K562 (cell line): ENCODE results near the gene GPR21.

Experiments used
- ARHGAP35 ChIP-seq: fragments of 450-650 bp; IDR thresholded peaks from 2 replicates; pipeline ENCODE4 v1.6.1; 2018; ENCODE audit not compliant: partially characterized antibody
- ARID3A ChIP-seq: IDR thresholded peaks from 2 replicates; pipeline ENCODE4 v1.6.1; 2012; ENCODE audit warnings: low read depth, low read length, improper control_type of control experiment, borderline replicate concordance
- BDP1 ChIP-seq: IDR thresholded peaks from 3 replicates; pipeline ENCODE4 v1.6.1; 2011; ENCODE audit not compliant: insufficient read length, insufficient read depth
- CTCF ChIP-seq, 3 experiments: IDR thresholded peaks in 2 of 3; conservative IDR thresholded peaks in 1 of 3; 2 replicates each; pipeline ENCODE4 v1.5.1; 2011 to 2012; ENCODE audit warnings: low read length in 3 of 3, mild to moderate bottlenecking in 3 of 3, control low read depth in 2 of 3, improper control_type of control experiment in 1 of 3, inconsistent platforms in 1 of 3, low read depth in 1 of 3, mixed read lengths in 1 of 3, moderate library complexity in 1 of 3; ENCODE audit not compliant: insufficient read depth in 2 of 3
- ELF4 ChIP-seq: fragments of 450-650 bp; formaldehyde crosslinking; IDR thresholded peaks from 2 replicates; pipeline ENCODE4 v1.4.0; 2022; ENCODE audit warnings: missing genetic modification characterization
- ESRRA ChIP-seq: fragments of 450-650 bp; IDR thresholded peaks from 2 replicates; pipeline ENCODE4 v1.6.1; 2014; ENCODE audit warnings: low read depth, mild to moderate bottlenecking, moderate library complexity, borderline replicate concordance
- MAFK ChIP-seq: IDR thresholded peaks from 2 replicates; pipeline ENCODE4 v1.6.1; 2011; ENCODE audit warnings: low read length, improper control_type of control experiment
- MAZ ChIP-seq, 2 experiments: fragments of 450-650 bp in 1 of 2; sonication (generic) in 1 of 2; formaldehyde crosslinking; IDR thresholded peaks in 1 of 2; conservative IDR thresholded peaks in 1 of 2; 2 replicates each; pipeline versions ENCODE4 v1.4.0 to v1.5.0; 2020; ENCODE audit warnings: mild to moderate bottlenecking in 1 of 2, missing genetic modification reagents in 1 of 2
- PKNOX1 ChIP-seq: fragments of 450-650 bp; IDR thresholded peaks from 2 replicates; pipeline ENCODE4 v1.6.1; 2016
- POLR2AphosphoS5 ChIP-seq: IDR thresholded peaks from 2 replicates; pipeline ENCODE4 v1.6.1; 2011; ENCODE audit warnings: mild to moderate bottlenecking, low read depth, low read length, moderate library complexity; ENCODE audit not compliant: control insufficient read depth, insufficient read depth
- RAD51 ChIP-seq: fragments of 450-650 bp; IDR thresholded peaks from 2 replicates; pipeline ENCODE4 v1.7.1; 2016; ENCODE audit warnings: low read depth, mild to moderate bottlenecking, borderline replicate concordance
- ZNF174 ChIP-seq: fragments of 250-450 bp; sonication (Bioruptor Pico); IDR thresholded peaks from 2 replicates; pipeline ENCODE4 v1.4.0; 2020; ENCODE audit warnings: mild to moderate bottlenecking

GRCh38 chr9:123064716-123065115, 31.2 kb downstream of the GPR21 start:
- TF ChIP-seq ESRRA: no peak
- TF ChIP-seq ZNF174: no peak
- TF ChIP-seq ARID3A: no peak
- TF ChIP-seq BDP1: no peak
- no peak for TF ChIP-seq POLR2AphosphoS5
- no peak for TF ChIP-seq PKNOX1
- no peak for TF ChIP-seq CTCF (IDR thresholded peaks at IDR 0.05 in 2 of 3, conservative IDR thresholded peaks at IDR 0.05 in 1 of 3; ENCODE audit: insufficient read depth in 2 of 3, low read depth in 1 of 3, low read length in 3 of 3)
- no peak for TF ChIP-seq MAZ (CRISPR knock-in tag; conservative IDR thresholded peaks at IDR 0.05 in 1 of 2, IDR thresholded peaks at IDR 0.05 in 1 of 2)
- TF ChIP-seq RAD51: no peak
- no peak for TF ChIP-seq MAFK
- no peak for TF ChIP-seq ARHGAP35
- TF ChIP-seq ELF4: no peak
